Hematopoietic multipotent progenitor cell treated with erythropoietin and hydrocortisone succinate and interleukin-3 and kit ligand, for 6 days (in vitro differentiated cells): Measurements from ENCODE around the gene SHE.
"Not testable (repeated sequence)": the region's sequence is repeated elsewhere in the genome, so short reads cannot be mapped to it uniquely, and the experiment has no call there.

Source experiments
- DNase-seq: peaks from one replicate; pipeline ENCODE4 v3.0.0-alpha.2; 2015

Gene SHE

DNA sequence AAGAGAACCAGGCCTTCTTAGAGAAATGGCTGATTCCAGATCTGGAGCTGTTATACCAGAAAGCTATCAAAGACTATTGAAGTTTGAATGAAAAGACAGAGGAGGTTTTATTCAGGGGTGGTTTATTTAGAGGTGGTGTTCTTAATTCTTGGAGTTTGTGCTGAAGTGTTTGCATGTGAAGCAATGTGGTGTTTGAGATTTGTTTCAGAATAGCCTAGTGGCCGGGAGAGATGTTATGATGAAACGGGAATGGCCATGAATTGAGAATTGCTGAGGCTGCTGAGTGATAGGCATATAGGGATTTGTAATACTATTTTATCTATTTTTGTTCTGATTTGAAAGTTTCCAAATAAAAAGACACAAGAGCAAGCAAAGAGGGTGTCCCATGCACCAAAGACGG is 10.5 kb upstream of the SHE start:
- DNase-seq: no peak

DNA sequence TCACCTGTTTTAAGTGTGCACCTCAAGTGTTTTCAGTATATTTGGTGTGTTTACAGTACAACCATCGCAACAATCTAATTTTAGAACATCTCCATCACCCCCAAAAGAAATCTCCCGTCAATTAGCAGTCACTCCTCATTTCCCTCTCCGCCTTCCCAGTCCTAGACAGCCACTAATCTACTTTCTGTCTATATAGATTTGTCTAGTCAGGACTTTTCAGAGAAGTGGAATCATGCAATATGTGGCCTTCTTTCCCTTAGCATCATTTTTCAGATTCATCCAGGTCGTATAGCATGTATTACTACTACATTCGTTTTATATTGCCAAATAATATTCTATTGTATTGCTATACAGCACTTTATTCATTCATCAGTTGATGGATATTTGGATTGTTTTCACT is 1.7 kb upstream of the SHE start:
- no peak for DNase-seq

DNA sequence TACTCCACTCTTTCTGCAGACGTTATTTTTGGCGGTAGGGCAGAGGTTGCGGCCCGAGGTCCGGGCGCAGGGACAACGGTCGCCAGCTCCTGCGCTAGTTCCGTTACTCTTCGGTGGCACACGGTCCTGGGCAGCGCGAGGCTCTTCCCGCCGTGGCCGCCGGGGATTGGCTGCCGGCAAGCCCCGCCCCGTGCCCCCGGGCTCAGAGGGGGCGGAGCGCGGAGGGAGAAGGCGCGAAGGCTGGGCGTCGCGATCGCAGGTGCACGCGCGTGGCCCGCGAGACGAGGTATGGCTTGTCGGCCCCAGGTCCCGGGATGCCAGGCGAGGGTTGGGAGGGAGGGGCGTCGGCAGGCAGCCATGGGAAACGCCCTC is 518 bp upstream of the SHE start:
- DNase-seq: no peak

DNA sequence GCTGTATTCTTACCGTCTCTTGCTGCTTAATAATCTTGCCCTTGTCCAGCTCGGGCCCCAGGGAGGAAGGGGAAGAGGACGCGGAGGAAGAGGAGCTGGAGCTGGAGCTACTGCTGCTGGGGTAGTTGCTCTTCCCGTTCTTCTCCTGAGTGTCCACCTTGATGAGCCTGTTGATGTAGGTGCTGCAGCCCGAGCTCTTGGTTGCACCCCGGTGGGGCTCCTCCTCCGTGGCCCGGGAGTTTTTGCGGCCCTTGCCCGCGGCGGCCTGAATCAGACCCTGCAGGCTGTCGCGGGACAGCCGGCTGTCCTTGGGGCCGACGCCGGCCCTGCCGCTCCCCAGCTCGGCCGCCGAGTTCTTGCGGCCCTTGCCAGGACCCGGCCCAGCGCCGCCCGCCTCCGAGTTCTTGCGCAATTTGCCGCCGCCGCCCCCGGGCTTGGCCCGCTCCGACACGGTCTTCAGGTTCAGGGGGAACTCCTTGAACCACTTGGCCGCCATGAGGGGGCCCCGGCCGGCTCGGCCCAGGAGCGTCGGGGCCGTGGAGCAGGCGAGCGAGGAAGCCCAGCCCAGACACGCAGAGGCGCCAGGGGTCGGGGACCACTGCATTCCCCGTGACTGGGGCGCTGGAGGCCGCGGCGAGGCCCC is 668 bp downstream of the SHE start:
- DNase-seq: no peak

GRCh38 chr1:154500533-154500932 is 1.7 kb downstream of the SHE start:
- DNase-seq: no peak

DNA sequence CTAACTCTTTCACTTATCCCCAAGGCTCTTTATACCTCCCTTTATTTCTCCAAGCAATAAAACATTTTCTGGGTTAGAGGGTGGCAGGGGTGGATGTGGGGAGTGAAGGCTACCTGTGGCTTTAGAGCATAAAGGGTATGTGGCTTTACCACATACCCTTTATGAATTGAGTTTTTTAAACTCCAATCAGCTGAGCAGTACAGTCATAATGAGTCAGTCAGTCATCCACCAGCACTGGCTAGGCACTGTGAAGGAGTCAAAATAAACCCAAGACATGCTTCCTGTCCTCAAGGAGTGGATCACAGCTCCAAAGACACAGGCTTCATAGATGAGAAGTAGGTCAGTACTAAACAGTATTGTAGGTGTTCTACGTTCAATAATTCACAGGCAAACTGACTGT is 2.8 kb downstream of the SHE start:
- no peak for DNase-seq

DNA sequence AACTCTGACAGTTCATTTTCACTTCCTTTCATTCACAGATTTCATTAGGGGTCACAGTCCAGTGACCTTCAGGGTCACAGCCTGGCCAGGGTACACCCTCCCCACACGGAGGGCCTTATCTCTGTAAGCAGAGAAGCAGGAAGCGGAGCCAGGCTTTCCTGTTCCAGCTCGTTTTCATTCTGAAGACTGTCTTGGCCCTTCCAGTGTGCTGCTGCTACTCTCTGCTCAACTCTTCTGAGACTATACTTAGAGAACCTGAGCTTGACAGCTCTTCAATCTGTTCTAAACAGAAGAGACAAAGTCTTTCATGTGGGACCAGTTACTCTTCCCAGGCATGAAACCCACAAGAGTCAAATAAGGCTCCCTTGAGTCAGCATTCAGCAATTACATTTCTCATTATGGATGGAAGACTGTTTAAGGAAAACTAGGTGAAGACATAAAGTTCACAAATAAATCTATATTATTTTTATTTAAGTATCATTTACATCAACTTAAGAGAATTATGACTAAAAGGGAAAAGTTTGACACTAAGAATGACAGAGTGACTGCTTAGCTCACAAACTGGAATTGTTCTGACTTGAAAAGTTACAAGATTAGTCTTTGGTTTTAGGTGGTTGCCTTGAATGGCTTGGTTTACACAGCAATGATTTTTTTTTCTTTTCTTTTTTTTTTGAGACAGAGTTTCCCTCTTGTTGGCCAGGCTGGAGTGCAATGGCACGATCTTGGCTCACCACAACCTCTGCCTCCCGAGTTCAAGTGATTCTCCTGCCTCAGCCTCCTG is 5.0 kb downstream of the SHE start:
- peak; percentile 73 for DNase-seq

DNA sequence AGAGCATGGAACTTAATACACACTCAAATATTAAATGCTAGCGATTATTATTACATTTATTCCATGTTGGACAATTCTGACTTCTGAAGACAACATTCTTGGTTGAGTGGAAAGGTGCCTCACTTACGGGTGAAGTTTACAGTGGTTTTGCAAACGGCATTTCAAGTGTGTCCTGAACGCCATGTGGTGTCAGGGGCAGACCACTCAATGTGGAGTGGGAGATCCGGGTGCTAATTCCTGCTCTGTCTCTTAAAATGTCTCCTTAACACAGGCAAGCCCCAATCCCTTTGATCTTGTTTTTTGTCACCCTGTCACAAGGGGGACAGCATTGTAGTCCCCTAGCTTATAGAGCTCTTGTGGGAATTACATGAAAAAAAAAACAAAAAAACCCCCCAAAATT is 5.8 kb downstream of the SHE start:
- DNase-seq: no peak

DNA sequence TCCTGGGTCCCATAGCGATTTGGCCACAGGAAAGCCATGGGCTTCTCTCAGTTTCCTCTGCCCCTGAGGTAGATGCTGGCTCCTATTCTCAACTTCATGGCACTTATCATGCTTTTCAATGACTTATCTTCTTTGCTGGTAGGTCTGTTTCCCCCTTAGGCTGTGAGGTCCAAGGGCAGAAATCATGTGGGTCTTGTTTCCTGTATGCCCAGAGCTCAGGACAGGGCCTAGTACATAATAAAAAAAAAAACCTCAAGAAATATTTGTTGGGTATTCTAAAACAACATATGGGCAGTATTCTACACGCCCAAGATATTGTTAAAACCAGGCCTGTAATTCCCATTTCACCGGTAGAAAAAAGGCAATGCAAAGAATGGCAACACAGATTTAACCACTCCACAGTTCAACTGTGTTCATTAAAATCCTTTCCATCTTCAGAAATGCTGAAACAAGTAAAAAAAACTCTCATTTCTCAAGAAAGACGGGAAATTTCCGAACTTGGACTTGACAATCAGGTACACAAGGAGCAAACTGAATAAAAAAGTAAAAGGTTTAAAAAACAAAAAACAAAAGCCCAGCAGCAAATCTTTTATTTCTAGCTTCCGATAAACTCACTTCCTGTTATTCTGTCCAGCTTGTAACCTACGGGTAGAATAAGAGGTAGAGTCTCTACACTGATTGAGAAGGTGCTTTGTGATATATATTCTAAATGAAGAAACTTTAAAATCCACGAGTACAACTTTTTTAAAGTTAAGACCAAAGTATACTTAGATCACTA is 6.5 kb downstream of the SHE start:
- no peak for DNase-seq

- DNase-seq: peak; percentile 66
Observed at GRCh38 chr1:154493276-154493675, 8.9 kb downstream of the SHE start.

- no peak for DNase-seq
Observed at GRCh38 chr1:154492115-154492514, 10.1 kb downstream of the SHE start.

- peak; percentile 51 for DNase-seq
Observed at GRCh38 chr1:154490317-154490716, 11.9 kb downstream of the SHE start.

- no peak for DNase-seq
Observed at GRCh38 chr1:154489695-154490274, 12.4 kb downstream of the SHE start.

- no peak for DNase-seq
Observed at GRCh38 chr1:154488922-154489321, 13.3 kb downstream of the SHE start.

GRCh38 chr1:154486756-154487155 is 15.5 kb downstream of the SHE start:
- DNase-seq: not testable (repeated sequence)

- DNase-seq: no peak
Observed at GRCh38 chr1:154485910-154486496, 16.2 kb downstream of the SHE start.

DNA sequence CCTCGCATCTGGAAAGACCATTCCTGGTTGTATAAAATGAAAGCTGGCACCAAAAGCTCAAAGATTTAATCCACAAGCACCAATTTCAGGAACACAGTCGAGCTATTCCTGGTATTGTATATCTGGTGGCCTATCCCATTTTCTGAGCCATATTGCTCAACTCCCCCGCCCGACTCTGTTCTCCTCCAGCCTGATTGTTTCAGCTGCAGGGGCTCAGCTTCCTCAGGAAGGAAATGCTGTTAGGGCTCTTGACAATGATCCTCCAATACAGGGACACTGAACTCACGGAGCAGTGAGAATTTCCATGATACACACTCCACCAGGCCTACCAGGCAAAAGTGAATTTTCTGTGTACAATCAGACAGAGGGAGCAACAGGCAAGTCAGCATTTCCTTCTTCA is 17.1 kb downstream of the SHE start:
- no peak for DNase-seq

DNA sequence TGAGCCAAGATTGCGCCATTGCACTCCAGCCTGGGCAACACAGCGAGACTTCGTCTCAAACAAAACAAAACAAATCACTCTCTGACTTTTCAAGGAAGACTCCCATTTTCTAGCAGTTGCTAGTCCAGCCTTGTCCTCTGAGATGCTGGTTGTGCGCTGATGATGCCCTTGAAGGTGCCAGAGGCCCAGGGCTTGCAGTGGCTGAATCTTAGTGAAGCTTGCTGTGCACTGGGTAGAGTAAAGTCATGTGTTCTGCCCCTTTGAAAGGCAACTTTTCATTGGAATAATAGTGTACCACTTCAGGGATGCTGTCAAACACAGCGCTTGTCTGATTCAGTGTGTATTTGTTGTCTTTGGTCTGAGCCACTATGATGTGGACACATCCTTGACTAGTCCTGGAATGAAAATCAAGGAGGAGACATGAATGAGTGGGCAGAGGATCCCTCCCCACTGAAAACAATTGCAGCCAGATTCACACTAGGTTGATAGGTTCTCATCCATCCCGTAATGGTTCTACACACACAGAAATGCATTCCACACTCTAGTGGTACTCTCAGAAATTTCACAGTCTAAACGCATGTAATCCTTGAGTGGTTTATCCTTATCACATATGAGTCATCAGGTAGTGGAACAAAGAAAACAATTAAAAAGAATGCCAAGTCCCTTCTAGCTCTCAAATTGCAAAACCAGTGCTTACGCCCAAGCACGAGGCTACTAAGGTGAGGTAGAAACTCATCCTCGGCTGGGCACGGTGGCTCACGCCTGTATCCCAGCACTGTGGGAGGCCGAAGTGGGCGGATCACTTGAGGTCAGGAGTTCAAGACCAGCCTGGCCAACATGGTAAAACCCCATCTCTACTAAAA is 18.0 kb downstream of the SHE start:
- no peak for DNase-seq

GRCh38 chr1:154481053-154481452 is 21.2 kb downstream of the SHE start:
- peak; percentile 38 for DNase-seq

DNA sequence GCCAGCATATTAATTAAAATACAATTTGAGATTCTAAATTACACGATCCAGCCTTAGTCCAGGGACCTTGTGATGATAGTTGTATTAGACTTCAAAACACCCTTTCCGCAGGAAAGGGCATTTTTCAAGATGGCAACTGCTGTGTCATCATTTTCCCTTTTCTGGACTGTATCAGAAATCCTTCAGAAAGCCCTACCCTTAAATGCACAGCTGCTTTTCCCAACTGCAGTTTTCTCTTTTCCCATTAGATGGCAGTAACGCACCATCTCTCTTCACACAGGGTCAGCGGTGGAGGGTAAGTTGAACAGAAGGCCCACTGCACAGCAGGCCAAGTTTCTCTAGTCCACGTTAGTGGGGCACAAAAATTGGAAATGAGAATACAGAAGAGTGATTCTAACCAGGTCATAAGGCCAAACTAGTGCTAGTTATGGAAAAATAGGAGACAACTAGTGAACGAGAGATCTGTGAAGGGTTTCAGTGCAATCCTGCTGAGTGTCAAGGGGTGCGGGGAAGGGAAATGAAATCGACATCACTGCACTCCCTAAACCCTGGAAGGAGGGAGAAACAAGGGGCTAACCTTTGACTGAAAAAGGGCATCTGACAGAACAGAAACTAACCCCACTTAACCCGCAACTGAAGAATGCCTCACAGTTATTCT is 22.3 kb downstream of the SHE start:
- DNase-seq: peak; percentile 90

GRCh38 chr1:154478639-154479038 is 23.6 kb downstream of the SHE start:
- DNase-seq: peak; percentile 76

DNA sequence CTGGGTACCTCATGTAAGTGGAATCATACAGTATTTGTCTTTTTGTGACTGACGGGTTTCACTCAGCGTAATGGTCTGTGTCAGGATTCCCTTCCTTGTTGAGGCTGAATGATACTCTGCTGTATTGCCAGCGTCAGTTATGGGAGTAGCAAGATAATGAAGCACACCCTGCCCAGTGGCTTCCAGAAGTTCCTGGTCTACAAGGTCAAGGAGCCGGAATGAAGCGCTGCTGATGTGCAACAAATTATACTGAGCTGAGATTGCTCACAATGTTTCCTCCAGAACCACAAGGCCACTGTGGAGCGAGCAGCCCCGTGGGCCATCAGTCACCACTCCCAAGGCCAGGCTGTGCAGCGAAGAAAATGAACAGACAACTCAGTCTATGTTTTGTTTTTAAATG is 24.2 kb downstream of the SHE start:
- no peak for DNase-seq
